ENCODE measurements around the gene GRHL1. TPM values are rescaled to one million over a fixed set of nuclear protein-coding genes. Genes with fewer than 3 reads are reported as not detected.

Gene GRHL1
- total and polyA plus RNA-seq, 8 donors = 2.4 to 7.3 (median 5.5) TPM

GRCh38 chr2:10036095-10036884 lies 84.8 kb downstream of the GRHL1 start:
- H3K9me3 ChIP-seq = no peaks in the 10 kb centered on the region
- no peaks in the 10 kb centered on the region for H3K27me3 ChIP-seq
- H3K4me1 ChIP-seq = peaks cover 21 to 62% of the 10 kb centered on the region in 2 donors
- no peaks in the 10 kb centered on the region for H3K36me3 ChIP-seq
- ATAC-seq = peak; percentile 90
- peak; percentile 16 to 56 for TF ChIP-seq CTCF (IDR thresholded peaks at IDR 0.05)
- peak overlapping the region; percentile 72 to 76 for H3K27ac ChIP-seq
- no peak overlapping the region for H3K4me3 ChIP-seq
- intact Hi-C loops (cut with DNase I) = no loop called here
- peak in 3 of 4 donors; percentile 40 to 85 (median 79) for DNase-seq

- no peak for ATAC-seq
- H3K27ac ChIP-seq = peak overlapping the region; percentile 36 to 72
These were observed 86.6 kb downstream of the GRHL1 start for GRCh38 chr2:10038123-10038522.

GRCh38 chr2:10038716-10039115 lies 87.2 kb downstream of the GRHL1 start:
- intact Hi-C loops (cut with DNase I) = no loop called here
- peak overlapping the region in 1 of 2 donors; percentile 72 for H3K27ac ChIP-seq
- H3K36me3 ChIP-seq = no peaks in the 10 kb centered on the region
- H3K4me1 ChIP-seq = peaks cover 21 to 77% of the 10 kb centered on the region in 2 donors
- H3K9me3 ChIP-seq = no peaks in the 10 kb centered on the region
- TF ChIP-seq CTCF (IDR thresholded peaks at IDR 0.05) = no peak
- peaks cover 0 to 8% of the 10 kb centered on the region in 2 donors for H3K27me3 ChIP-seq
- DNase-seq = no peak
- H3K4me3 ChIP-seq = no peak overlapping the region
- ATAC-seq = no peak

More at GRCh38 chr2:10038123-10038522, 86.6 kb downstream of the GRHL1 start:
- intact Hi-C loops (cut with DNase I) = no loop called here
- no peak for TF ChIP-seq CTCF (IDR thresholded peaks at IDR 0.05)
- peaks cover 21 to 77% of the 10 kb centered on the region in 2 donors for H3K4me1 ChIP-seq
- H3K4me3 ChIP-seq = no peak overlapping the region
- H3K9me3 ChIP-seq = no peaks in the 10 kb centered on the region
- H3K36me3 ChIP-seq = no peaks in the 10 kb centered on the region
- peak in 1 of 4 donors; percentile 70 for DNase-seq
- peaks cover 0 to 8% of the 10 kb centered on the region in 2 donors for H3K27me3 ChIP-seq

DNA sequence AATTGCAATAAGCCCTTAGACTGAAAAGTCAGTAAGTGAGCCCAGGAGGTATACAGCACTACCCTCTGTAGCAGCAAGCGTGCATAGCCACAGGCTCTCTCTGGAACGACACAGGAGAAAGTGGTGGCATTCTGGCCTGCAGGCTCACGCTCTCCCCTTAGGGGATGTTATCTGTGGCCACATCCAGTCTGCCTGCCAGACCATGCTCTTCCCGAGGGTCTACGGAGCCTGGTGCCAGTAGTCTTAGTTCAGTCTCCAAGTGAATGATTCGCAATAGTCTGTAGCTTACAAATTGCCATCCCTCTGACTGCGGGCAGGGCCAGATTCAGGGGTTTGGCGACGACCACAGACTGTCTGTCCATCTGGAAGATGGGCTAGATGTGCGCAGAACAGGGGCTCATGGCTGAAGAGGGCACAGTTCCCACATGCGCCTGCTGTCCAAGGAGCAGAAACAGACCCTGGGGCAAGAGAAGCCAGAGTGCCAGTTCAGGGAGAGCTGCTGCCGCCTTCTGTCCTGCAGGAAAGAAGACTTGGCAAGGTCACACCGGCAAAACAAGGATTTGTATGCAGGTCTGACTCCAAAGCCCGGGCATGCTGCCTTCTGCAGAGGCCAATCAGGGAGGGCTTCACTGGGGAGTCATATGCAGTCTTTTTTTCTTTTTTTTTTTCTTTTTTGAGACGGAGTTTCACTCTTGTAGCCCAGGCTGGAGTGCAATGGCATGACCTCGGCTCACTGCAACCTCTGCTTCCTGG lies 88.3 kb downstream of the GRHL1 start:
- TF ChIP-seq CTCF (IDR thresholded peaks at IDR 0.05) = no peak
- peak in 1 of 4 donors; percentile 34 for DNase-seq
- H3K9me3 ChIP-seq = no peaks in the 10 kb centered on the region
- ATAC-seq = no peak
- intact Hi-C loops (cut with DNase I) = loop anchor here in 1 of 2 donors (10.0 kb wide), 1 partner anchor 55 kb away; no protein-coding TSS in a partner anchor
- H3K36me3 ChIP-seq = no peaks in the 10 kb centered on the region
- no peak overlapping the region for H3K4me3 ChIP-seq
- H3K4me1 ChIP-seq = peaks cover 17 to 75% of the 10 kb centered on the region in 2 donors
- H3K27ac ChIP-seq = peak overlapping the region in 1 of 2 donors; percentile 72
- peaks cover 0 to 8% of the 10 kb centered on the region in 2 donors for H3K27me3 ChIP-seq

- H3K27me3 ChIP-seq = peaks cover 0 to 8% of the 10 kb centered on the region in 2 donors
- ATAC-seq (no peak), DNase-seq (peak in 1 of 4 donors; percentile 60)
- peaks cover 0 to 8% of the 10 kb centered on the region in 2 donors for H3K36me3 ChIP-seq
- peaks cover 4 to 74% of the 10 kb centered on the region in 2 donors for H3K4me1 ChIP-seq
- H3K9me3 ChIP-seq = no peaks in the 10 kb centered on the region
- TF ChIP-seq CTCF (IDR thresholded peaks at IDR 0.05) = no peak
- H3K27ac ChIP-seq = peak overlapping the region; percentile 91 to 93
- peak overlapping the region in 1 of 2 donors; percentile 57 for H3K4me3 ChIP-seq
- intact Hi-C loops (cut with DNase I) = loop anchor here in 1 of 2 donors (10.0 kb wide), 1 partner anchor 57 kb away; no protein-coding TSS in a partner anchor
These were observed 90.2 kb downstream of the GRHL1 start for GRCh38 chr2:10041711-10042110.
